ENCODE results near the gene LOXHD1. TPM values are rescaled to one million over a fixed set of nuclear protein-coding genes. Genes with fewer than 3 reads are reported as not detected.

The LOXHD1 gene
- total and polyA plus RNA-seq, 10 of the 15 experiments (the other 5 are each of a cell fraction or from before 2014, with no cell fraction given) = not detected

DNA sequence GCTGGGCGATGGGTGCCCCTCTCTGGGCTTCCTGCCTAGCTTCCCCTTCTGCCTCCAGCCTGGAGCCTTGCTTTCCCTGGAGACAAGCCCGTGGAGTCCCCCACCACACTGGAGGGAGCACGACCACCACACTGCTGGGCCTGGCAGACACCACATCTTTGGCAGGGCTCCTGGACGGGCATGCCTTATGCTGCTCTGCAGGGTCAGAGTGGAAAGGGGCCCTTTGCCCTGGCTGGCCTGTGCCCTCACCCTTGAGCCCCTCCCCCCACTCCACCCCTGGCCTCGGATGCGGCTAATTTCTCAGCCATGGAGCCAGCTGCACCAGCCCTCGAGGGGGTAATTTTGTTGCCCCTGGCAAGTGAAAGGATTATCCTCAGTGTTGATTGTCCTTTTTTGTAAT, 194.5 kb downstream of the LOXHD1 start (continued):
- TF ChIP-seq, protein P1, sequence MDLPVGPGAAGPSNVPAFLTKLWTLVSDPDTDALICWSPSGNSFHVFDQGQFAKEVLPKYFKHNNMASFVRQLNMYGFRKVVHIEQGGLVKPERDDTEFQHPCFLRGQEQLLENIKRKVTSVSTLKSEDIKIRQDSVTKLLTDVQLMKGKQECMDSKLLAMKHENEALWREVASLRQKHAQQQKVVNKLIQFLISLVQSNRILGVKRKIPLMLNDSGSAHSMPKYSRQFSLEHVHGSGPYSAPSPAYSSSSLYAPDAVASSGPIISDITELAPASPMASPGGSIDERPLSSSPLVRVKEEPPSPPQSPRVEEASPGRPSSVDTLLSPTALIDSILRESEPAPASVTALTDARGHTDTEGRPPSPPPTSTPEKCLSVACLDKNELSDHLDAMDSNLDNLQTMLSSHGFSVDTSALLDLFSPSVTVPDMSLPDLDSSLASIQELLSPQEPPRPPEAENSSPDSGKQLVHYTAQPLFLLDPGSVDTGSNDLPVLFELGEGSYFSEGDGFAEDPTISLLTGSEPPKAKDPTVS (IDR thresholded peaks at IDR 0.05; ENCODE audit: low read depth, low read length) = no peak
- TF ChIP-seq SREBF1 (IDR thresholded peaks at IDR 0.05; ENCODE audit: low read length) (no peak), ZNF274 (IDR thresholded peaks at IDR 0.05; ENCODE audit: insufficient read depth, insufficient read length) (no peak), PAX8 (IDR thresholded peaks at IDR 0.05) (no peak)

DNA sequence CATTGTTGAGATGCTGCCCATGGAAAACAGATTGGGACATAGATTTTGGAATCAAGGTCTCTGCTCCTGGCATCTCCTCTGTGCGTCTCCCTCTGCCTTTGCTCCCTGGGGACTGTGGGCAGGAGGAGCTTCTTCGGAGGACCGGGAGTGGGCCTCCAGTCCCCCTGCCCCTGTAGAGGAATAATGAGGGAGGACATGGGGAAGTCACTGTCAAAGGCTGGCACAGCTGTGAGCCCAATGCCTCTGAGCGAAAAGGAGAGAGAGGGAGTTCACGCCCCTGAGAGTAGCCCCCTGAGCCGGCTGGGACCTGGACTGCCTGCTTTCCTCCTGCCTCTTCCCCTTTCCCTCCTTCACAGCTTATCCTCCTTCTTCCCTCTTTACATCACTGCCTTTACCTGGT, 195.0 kb downstream of the LOXHD1 start:
- intact Hi-C loops (cut with micrococcal nuclease; ENCODE audit: unreplicated experiment) = no loop called here
- in situ Hi-C loops (cut with MboI) = no loop called here
- Histone ChIP-seq H3K4me3 (no peak overlapping the region), H3K36me3 (ENCODE audit: control insufficient read depth in 2 of 2, insufficient read depth in 2 of 2, low read length in 1 of 2) (no peaks in the 10 kb centered on the region), H3K79me2 (ENCODE audit: control insufficient read depth, insufficient read depth, low read length) (no peaks in the 10 kb centered on the region), H3K27ac (ENCODE audit: control insufficient read depth, insufficient read depth) (no peak overlapping the region), H3K27me3 (replicated peaks in 1 of 2; ENCODE audit: control insufficient read depth in 2 of 2, insufficient read depth in 2 of 2, low read length in 1 of 2) (peaks cover 0 to 4% of the 10 kb centered on the region in 2 experiments; a peak in 1 of 4 replicates), H3K9me3 (replicated peaks; ENCODE audit: control insufficient read depth, insufficient read depth, low read length) (no peaks in the 10 kb centered on the region), H4K20me1 (ENCODE audit: control insufficient read depth, insufficient read depth) (no peaks in the 10 kb centered on the region), H3K9ac (ENCODE audit: control insufficient read depth, insufficient read depth, low read length) (no peak overlapping the region), H3K4me2 (ENCODE audit: control insufficient read depth, insufficient read depth) (no peak overlapping the region), H3K4me1 (ENCODE audit: control insufficient read depth, insufficient read depth, low read length) (no peaks in the 10 kb centered on the region), H2AFZ (ENCODE audit: control insufficient read depth, low read depth, low read length) (no peak overlapping the region)
- SMC1A ChIA-PET (ENCODE audit: uncharacterized antibody, unreplicated experiment) = interaction anchor here (0.6 kb wide), 1 partner anchor 35 kb away, joined by 3 read pairs; no protein-coding TSS in a partner anchor
- ATAC-seq (no peak), FAIRE-seq (no peak), DNase-seq (ENCODE audit: low read depth, low spot score) (no peak)
- TF ChIP-seq SREBF2 (IDR thresholded peaks at IDR 0.05; ENCODE audit: low read length) (no peak), BCL11A (IDR thresholded peaks at IDR 0.05; ENCODE audit: low read depth, low read length) (no peak), TCF12 (IDR thresholded peaks at IDR 0.05; ENCODE audit: low read depth, low read length) (no peak), KAT2A (conservative IDR thresholded peaks at IDR 0.05; ENCODE audit: control insufficient read depth, low read depth, low read length) (no peak), TCF7 (IDR thresholded peaks at IDR 0.05; ENCODE audit: borderline replicate concordance) (no peak), EGR1 (IDR thresholded peaks at IDR 0.05; ENCODE audit: borderline replicate concordance in 1 of 2, low read depth in 2 of 2, low read length in 2 of 2) (no peak), CBX5 (IDR thresholded peaks at IDR 0.05; ENCODE audit: low read depth) (no peak)
- POLR2A ChIA-PET = no interaction called here
- CTCF ChIA-PET = no interaction called here
- 18% methylated on average over 6 of the region's 6 CpGs for WGBS (ENCODE audit: insufficient coverage, insufficient replicate concordance, low lambda C conversion rate, missing lambda C conversion rate)
- BruUV-seq (replicated peaks) = no TSS peak
- RAD21 ChIA-PET (ENCODE audit: unreplicated experiment) = interaction anchor here (1.0 kb wide), 1 partner anchor 181 kb away, joined by 3 read pairs; no protein-coding TSS in a partner anchor

Measured in GM12878 (cell line).